ENCODE data around the gene TREML1.
"Not testable (repeated sequence)": the region's sequence is repeated elsewhere in the genome, so short reads cannot be mapped to it uniquely, and the experiment has no call there.

The TREML1 gene

DNA sequence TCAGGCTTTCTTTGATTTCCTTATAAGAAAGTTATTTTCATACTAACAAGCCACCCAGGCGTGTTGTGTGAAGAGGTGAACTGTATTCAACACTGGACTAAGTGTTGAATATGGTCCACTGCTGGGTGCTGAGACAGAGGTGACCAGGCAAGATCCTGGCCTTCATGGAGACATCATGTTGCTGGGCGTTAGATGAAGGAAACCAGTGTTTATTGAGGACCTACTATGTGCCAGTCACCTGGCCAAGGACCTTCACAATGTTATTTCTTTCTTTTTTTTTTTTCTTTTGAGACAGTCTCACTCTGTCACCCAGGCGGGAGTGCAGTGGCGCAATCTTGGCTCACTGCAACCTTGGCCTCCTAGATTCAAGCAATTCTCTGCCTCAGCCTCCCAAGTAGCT, 1.9 kb upstream of the TREML1 start:
- H3K4me3 ChIP-seq (ENCODE audit: low read depth, low read length) = no peak overlapping the region
- no peak for DNase-seq (ENCODE audit: low read depth)

DNA sequence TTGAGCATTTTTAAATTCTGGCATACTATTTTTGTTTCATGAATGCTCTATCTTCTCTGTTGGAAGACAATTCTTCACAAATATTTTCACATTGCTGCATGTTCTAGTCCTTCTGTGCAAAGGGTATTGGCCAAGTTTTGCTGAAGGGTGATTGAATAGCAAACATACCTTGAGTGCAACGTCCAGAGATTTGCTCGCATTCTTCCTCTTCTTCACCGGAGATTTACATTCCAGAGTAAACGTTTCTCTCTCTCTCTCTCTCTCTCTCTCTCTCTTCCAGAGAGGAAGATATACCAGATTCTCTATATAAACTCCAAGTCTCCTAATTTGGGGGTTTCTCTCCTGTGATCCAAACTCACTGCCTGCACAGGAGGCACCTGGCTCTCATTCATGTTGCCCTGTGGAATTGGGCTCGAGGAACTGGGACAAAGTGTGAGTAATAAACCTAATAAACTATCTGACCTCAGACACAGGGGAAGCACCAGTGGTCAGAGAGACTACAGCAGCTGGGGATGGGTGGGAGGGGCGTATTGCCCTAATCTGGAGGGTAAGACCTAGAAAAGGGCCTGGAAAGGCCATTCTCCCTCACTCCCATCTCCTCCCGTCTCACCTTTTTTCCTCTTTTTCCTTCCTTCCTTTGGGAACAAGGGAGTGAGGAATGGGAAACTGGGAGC, 1.1 kb upstream of the TREML1 start:
- no peak overlapping the region for H3K4me3 ChIP-seq (ENCODE audit: low read depth, low read length)
- DNase-seq (ENCODE audit: low read depth) = no peak

DNA sequence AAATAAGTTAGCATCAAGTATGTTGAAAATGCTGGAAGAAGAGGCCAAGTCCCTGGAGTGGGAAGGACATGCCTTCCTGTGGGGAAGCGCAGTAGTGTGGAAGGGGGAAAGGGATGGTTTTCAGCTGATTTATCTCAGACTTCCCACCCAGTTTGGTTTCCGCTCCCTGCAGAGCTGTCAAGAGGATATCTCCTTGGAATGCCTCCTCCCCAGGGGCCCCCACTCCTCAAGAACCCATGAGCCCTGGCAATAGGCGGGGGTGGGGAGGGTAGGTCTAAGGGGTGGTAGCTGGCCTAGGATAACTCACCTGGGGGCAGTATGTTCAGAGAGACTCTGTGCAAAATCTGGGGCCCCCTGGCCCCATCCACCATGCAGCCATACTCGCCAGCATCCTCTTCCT, 696 bp downstream of the TREML1 start:
- no peak overlapping the region for H3K4me3 ChIP-seq (ENCODE audit: low read depth, low read length)
- no peak for DNase-seq (ENCODE audit: low read depth)

DNA sequence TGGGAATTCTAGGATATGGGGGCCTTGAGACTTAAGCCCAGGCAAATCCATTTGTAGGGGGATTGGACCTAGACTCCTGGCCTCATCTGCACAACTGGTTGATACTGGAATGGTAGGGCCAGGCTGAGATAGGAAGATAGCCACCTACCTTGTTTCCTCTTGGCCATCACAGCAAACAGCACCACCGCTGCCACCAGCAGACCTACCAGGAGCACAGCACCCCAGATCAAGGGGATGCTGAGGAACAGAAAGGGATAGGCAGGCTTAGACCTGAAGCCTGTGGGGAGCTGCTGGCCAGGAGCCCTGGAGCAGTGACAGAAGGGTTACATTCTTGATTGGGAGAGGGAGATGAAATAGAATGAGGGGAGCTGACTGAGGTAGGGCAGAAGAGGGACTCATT, 3.5 kb downstream of the TREML1 start:
- no peak overlapping the region for H3K4me3 ChIP-seq (ENCODE audit: low read depth, low read length)
- no peak for DNase-seq (ENCODE audit: low read depth)

DNA sequence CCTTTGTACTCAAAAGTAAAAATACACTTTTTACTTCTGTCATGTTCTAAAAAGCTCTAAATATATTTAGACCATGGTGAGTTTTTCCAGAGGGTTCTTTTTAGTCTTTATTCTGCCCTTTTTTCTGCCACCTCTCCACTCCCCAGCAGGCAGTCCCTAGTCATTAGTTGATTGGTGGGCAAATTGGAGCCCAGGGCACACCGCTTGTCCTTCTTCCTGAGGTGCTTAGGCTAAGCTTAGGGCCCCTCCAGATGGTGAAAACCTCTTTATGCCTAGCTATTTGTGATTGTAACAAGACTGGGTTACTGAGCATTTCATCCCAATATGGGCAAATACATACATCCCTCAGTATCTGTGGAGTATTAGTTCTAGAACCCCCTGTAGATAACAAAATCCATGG, 6.2 kb downstream of the TREML1 start:
- no peak for DNase-seq (ENCODE audit: low read depth)

DNA sequence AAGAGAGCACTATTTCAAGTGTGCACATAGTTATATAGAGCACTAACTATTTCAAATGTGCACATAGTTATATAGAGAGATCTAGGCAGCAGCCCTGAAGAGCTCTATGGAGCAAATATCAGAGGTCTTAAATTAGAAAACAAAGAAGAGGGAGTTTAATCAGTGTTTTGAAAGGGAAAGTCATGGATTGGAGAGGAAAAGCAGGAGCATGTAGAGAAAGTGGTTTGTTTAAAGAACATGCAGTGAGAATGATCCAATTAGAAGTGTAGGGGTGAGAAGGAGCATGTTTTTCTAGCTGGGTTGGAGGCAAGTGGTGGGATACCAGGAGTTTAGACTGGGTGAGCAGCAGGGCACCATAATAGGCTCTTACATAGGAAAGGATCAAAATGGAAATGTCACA, 17.2 kb downstream of the TREML1 start:
- no peak for DNase-seq (ENCODE audit: low read depth)
- H3K4me3 ChIP-seq (ENCODE audit: low read depth, low read length) = no peak overlapping the region

More for the DNA sequence above, 6.2 kb downstream of the TREML1 start:
- no peak overlapping the region for H3K4me3 ChIP-seq (ENCODE audit: low read depth, low read length)

DNA sequence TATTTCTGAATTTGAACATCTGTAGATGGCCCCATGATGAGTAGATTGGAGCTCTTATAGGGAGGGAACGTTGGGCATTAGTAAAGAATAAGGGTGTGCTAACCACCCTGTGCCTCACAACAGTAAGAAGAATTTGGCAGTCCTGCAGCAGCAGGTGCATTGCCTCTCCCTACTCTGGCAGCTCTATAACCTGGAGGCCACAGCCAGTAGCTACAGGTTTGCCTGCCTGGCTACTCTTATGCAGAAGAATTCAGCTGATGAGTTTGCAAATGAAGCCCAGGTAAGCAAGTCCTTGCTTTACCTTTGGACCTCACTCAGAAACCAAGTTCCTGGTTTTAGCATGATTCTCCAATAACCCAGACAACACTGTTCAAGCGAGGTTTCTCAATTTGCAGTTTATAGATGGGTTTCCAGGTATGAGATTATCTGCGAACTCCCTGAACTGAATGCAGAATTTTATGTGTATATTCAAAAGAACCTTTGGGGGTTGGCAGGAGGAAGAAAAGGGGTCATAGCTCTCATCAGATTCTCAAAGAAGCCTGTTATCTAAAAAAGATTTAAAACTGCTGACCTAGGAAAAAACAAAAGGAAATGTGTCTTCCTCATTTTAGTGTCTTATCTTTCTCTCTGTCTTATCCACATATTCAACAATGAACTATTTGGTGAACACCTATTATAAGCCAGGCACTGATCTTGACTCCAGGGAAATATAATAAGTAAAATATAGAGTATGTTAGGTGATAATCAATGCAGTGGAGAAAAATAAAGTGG, 18.9 kb downstream of the TREML1 start:
- no peak for DNase-seq (ENCODE audit: low read depth)
- H3K4me3 ChIP-seq (ENCODE audit: low read depth, low read length) = no peak overlapping the region

DNA sequence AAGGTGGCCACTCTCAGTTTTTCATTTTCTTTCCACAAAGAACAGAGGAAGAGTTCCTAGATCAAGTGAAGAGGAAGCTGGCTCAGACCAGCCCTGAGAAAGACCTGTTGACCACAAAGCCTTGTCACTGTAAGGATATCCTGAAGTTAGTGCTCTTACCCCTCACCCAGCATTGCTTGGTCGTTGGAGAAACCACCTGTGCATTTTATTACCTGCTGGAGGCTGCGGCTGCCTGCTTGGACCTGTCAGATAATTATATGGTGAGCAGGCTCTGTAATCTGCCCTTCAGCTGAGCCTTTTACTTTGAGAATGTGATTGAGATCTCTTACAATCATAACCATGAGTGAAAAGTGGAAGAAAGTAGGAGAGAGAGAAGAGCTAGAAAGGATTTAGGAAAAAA, 21.9 kb downstream of the TREML1 start:
- no peak for DNase-seq (ENCODE audit: low read depth)
- no peak overlapping the region for H3K4me3 ChIP-seq (ENCODE audit: low read depth, low read length)

DNA sequence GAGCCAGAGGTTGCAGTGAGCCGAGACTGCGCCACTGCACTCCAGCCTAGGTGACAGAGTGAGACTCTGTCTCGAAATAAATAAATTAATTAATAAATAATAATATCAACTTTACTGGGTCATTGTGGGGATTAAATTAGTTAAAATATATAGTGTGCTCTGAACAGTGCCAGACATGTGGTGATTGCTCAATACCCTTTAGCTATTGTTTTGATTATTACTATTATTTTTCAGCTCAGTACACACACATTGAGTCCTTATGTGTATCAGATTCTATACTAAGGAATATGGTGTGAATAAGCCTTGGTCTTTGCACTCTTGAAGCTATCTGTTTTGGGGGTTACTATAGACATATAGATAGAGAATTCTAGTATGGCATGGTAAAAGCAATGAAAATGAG, 28.9 kb downstream of the TREML1 start:
- DNase-seq (ENCODE audit: low read depth) = no peak
- no peak overlapping the region for H3K4me3 ChIP-seq (ENCODE audit: low read depth, low read length)

DNA sequence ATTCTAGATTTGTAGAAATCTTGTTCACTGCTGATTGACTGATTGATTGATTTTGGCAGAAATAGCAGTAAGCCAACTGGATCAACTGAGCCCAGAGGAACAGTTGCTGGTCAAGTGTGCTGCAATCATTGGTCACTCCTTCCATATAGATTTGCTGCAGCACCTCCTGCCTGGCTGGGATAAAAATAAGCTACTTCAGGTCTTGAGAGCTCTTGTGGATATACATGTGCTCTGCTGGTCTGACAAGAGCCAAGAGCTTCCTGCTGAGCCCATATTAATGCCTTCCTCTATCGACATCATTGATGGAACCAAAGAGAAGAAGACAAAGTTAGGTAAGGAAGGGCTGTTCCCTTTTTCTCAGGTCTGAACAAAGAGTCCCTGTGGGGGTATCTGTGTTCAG, 31.2 kb downstream of the TREML1 start:
- H3K4me3 ChIP-seq (ENCODE audit: low read depth, low read length) = no peak overlapping the region
- DNase-seq (ENCODE audit: low read depth) = no peak

DNA sequence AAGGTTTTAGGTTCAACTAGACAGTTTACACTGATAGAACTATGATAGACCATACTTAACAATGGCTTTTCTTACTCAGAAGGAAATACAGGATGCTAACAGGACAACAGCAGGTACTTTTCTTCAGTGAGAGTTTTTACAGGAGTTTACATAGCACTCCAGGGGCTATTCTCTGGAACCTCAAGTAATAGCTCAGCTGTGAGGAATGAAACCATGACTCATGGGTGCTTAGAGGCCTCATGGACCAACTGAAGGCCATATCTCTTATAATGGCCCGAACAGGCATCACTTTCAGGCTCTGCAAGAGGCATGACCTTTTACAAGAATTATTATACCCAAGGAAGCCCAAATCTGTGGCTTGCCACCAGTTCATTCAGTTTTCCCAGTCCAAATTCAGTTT, 31.8 kb downstream of the TREML1 start:
- no peak for DNase-seq (ENCODE audit: low read depth)
- H3K4me3 ChIP-seq (ENCODE audit: low read depth, low read length) = no peak overlapping the region

DNA sequence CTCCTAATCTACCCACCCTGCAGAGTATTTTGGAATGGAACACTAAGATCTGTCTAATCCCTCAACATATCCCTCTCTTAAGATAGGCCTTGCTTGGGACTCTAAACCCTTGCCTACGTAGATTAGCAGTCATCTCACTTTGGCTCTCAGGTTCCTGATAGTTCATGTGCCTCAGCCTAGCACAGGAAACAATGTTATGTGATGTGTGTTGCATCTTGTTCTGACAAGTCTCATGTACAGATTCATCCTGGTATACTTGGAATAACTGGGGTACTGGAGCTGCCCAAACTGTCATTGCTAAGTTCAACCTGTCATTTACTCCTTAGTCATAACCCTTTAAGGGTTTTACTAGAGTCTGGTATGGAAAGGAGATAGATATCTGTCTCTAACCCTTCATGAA, 34.1 kb downstream of the TREML1 start:
- no peak for DNase-seq (ENCODE audit: low read depth)

DNA sequence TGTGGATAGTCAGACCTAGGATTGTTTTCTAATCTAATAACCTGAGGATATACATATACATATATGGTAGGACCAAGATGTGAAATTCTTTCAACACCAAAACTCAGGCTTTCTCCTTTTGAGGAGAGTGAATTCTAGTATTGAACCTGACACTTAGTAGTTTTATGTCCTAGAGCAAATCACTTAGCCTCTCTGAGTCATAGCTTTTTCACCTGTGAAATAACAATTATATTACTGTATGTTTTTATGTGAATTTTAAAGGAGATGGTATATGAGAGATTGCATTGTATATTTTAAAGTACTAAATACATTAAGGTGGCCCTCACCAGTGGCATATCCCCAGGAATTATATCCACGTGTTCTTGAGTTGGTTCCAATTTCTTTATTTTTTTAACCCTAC, 34.6 kb downstream of the TREML1 start:
- DNase-seq (ENCODE audit: low read depth) = no peak
- H3K4me3 ChIP-seq (ENCODE audit: low read depth, low read length) = no peak overlapping the region

More for the DNA sequence above, 34.1 kb downstream of the TREML1 start:
- H3K4me3 ChIP-seq (ENCODE audit: low read depth, low read length) = no peak overlapping the region

DNA sequence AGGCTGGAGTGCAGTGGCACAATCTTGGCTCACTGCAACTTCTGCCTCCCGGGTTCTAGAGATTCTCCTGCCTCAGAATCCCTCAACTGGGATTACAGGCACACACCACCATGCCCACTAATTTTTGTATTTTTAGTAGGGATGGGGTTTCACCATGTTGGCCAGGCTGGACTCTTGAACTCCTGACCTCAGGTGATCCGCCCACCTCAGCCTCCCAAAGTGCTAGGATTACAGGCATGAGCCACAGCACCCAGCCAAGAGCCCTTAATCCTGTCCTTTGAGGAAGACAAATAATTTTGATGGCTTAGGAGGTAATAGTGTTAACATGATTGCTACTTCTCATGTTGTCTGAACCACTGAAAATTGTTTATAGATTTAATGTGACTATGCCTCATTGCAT, 39.1 kb downstream of the TREML1 start:
- H3K4me3 ChIP-seq (ENCODE audit: low read depth, low read length); DNase-seq (ENCODE audit: low read depth): not testable (repeated sequence)

DNA sequence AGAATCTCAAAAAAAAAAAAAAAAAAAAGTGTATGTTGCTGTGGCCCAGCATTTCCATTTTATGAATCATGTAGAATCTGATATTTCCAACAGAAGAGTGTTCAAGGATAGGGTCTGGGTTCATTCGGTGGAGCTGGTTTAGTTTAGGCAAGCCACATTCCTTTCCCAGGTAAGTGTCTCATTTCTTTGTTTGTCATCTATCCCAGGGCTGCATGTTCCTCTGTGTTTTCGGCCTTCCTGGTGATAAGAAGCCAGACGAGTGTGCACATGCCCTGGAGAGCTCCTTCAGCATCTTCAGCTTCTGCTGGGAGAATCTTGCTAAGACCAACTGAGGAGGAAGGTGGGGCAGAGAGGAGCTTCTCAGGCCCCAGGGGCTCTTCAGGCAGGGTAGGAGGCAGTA, 43.1 kb downstream of the TREML1 start:
- no peak overlapping the region for H3K4me3 ChIP-seq (ENCODE audit: low read depth, low read length)
- DNase-seq (ENCODE audit: low read depth) = no peak

DNA sequence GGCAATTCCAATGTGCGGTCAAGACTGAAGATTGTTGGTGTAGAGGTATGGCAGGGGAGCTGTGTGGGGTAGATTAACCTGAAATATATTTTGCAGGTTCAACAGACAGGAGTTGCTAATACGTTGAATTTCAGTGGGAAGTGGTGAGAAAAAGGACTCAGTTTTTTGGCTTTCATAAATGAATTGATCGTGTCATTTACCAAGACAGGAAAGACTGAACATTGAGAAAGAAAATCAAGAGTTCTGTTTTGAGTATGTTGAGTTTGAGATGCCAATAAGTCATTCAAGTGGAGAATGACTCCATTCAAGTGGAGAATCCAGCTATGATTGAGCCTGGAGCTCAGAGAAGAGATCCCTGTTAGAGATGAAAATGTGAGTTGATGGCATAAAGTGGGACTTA, 50.3 kb downstream of the TREML1 start:
- H3K4me3 ChIP-seq (ENCODE audit: low read depth, low read length) = no peak overlapping the region
- no peak for DNase-seq (ENCODE audit: low read depth)

DNA sequence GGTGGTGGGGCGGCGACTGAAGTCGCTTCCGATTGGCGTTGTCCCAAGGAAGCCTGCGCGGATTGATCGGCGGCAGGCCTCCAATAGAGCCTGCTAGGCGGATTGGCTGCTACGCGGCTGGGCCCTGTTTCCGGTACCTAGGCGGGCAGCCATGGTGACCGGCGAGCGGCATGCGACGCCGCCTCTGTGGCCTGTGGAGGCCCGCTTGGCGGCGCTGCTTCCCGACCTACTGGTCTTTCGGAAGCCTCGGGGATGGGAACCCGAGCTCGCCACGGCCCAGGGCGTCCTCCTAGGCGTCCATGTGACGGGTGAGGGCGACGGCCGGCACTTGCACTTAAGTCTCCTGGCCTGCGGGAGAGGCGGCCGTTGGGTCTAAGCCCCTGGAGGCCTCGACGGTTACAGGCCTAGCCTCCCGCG, 53.3 kb downstream of the TREML1 start:
- H3K4me3 ChIP-seq (ENCODE audit: low read depth, low read length) = no peak overlapping the region
- DNase-seq (ENCODE audit: low read depth) = no peak

Measured in skeletal muscle cell (primary cell).